ENCODE measurements around the gene SECISBP2.
A peak's percentile ranks its signal among the peaks of the same experiment; 100 is the strongest.

Gene SECISBP2

GRCh38 chr9:89305868-89306267 lies 12.4 kb upstream of the SECISBP2 start:
- Histone ChIP-seq H3K27me3 (no peaks in the 10 kb centered on the region), H3K4me3 (ENCODE audit: low read depth in 1 of 2, low read length in 1 of 2) (no peak overlapping the region)
- TF ChIP-seq CTCF (IDR thresholded peaks at IDR 0.05): no peak

GRCh38 chr9:89309166-89309565 lies 9.1 kb upstream of the SECISBP2 start:
- Histone ChIP-seq H3K9me3 (no peaks in the 10 kb centered on the region), H3K27ac (no peak overlapping the region), H3K4me3 (ENCODE audit: low read depth in 1 of 2, low read length in 1 of 2) (no peak overlapping the region), H3K36me3 (no peaks in the 10 kb centered on the region), H3K27me3 (no peaks in the 10 kb centered on the region), H3K4me1 (ENCODE audit: control insufficient read depth in 1 of 2, insufficient read depth in 1 of 2, low read depth in 1 of 2, low read length in 1 of 2) (peaks cover 42 to 50% of the 10 kb centered on the region in 2 experiments)
- no peak for TF ChIP-seq CTCF (IDR thresholded peaks at IDR 0.05)

More at GRCh38 chr9:89305868-89306267, 12.4 kb upstream of the SECISBP2 start:
- Histone ChIP-seq H3K36me3 (no peaks in the 10 kb centered on the region), H3K4me1 (ENCODE audit: control insufficient read depth in 1 of 2, insufficient read depth in 1 of 2, low read depth in 1 of 2, low read length in 1 of 2) (peaks cover 14 to 23% of the 10 kb centered on the region in 2 experiments), H3K27ac (no peak overlapping the region), H3K9me3 (no peaks in the 10 kb centered on the region)

GRCh38 chr9:89309608-89310474 lies 8.5 kb upstream of the SECISBP2 start:
- Histone ChIP-seq H3K9me3 (no peaks in the 10 kb centered on the region), H3K4me3 (ENCODE audit: low read depth in 1 of 2, low read length in 1 of 2) (peak overlapping the region; percentile 77 to 87), H3K27me3 (no peaks in the 10 kb centered on the region), H3K27ac (peak overlapping the region; percentile 97), H3K4me1 (ENCODE audit: control insufficient read depth in 1 of 2, insufficient read depth in 1 of 2, low read depth in 1 of 2, low read length in 1 of 2) (peaks cover 41 to 50% of the 10 kb centered on the region in 2 experiments), H3K36me3 (no peaks in the 10 kb centered on the region)
- no peak for TF ChIP-seq CTCF (IDR thresholded peaks at IDR 0.05)

GRCh38 chr9:89310475-89311345 lies 7.6 kb upstream of the SECISBP2 start, which contains the start of gene CKS2:
CKS2 (plus strand) TSS chr9:89311195; CDS start chr9:89311293, 98 bp downstream.
- Histone ChIP-seq H3K4me1 (ENCODE audit: control insufficient read depth in 1 of 2, insufficient read depth in 1 of 2, low read depth in 1 of 2, low read length in 1 of 2) (peaks cover 45 to 49% of the 10 kb centered on the region in 2 experiments), H3K4me3 (ENCODE audit: low read depth in 1 of 2, low read length in 1 of 2) (peak within 1 kb of the TSS; percentile 77 to 87), H3K36me3 (no peaks in the 10 kb centered on the region), H3K27me3 (no peaks in the 10 kb centered on the region), H3K27ac (peak within 1 kb of the TSS; percentile 97), H3K9me3 (no peaks in the 10 kb centered on the region)
- peak; percentile 31 for TF ChIP-seq CTCF (IDR thresholded peaks at IDR 0.05)

- Histone ChIP-seq H3K36me3 (no peaks in the 10 kb centered on the region), H3K4me3 (ENCODE audit: low read depth in 1 of 2, low read length in 1 of 2) (peak overlapping the region; percentile 77 to 87), H3K27ac (peak overlapping the region; percentile 97), H3K9me3 (no peaks in the 10 kb centered on the region), H3K4me1 (ENCODE audit: control insufficient read depth in 1 of 2, insufficient read depth in 1 of 2, low read depth in 1 of 2, low read length in 1 of 2) (peaks cover 45 to 49% of the 10 kb centered on the region in 2 experiments), H3K27me3 (no peaks in the 10 kb centered on the region)
- no peak for TF ChIP-seq CTCF (IDR thresholded peaks at IDR 0.05)
Measured at GRCh38 chr9:89311346-89312221, 6.7 kb upstream of the SECISBP2 start.
